ENCODE measurements around the gene CSDE1. TPM values are rescaled to one million over a fixed set of nuclear protein-coding genes. Genes with fewer than 3 reads are reported as not detected.

The CSDE1 gene
- total RNA-seq, 4 donors from 2014 or later = 548 to 1,437 (median 734) TPM

- Histone ChIP-seq H3K27me3 (no peaks in the 10 kb centered on the region), H3K9me3 (no peaks in the 10 kb centered on the region), H3K4me1 (no peaks in the 10 kb centered on the region), H3K27ac (no peak within 1 kb of the TSS), H3K4me3 (replicated peaks in 1 of 3) (no peak within 1 kb of the TSS), H3K36me3 (no peaks in the 10 kb centered on the region)
- TF ChIP-seq POLR2A (IDR thresholded peaks at IDR 0.05) (no peak), CTCF (IDR thresholded peaks at IDR 0.05) (no peak)
- intact Hi-C loops (cut with DNase I) = no loop called here
- 67 to 75% methylated on average over 6 of the region's 6 CpGs for WGBS, 2 donors
- DNase-seq = no peak
Measured at GRCh38 chr1:114695430-114696058, 62.2 kb downstream of the CSDE1 start, which contains the start of gene AMPD1. Gene AMPD1, minus strand, starts transcription at chr1:114695546. Its CDS starts 75 bp downstream, at chr1:114695471.

- Histone ChIP-seq H3K27me3 (no peaks in the 10 kb centered on the region), H3K9me3 (no peaks in the 10 kb centered on the region)
- WGBS, 2 donors = 86 to 88% methylated on average over 9 of the region's 9 CpGs
Measured at GRCh38 chr1:114694540-114695310, 63.1 kb downstream of the CSDE1 start.

GRCh38 chr1:114692947-114693346 is 64.8 kb downstream of the CSDE1 start:
- intact Hi-C loops (cut with DNase I) = no loop called here
- no peak overlapping the region for H3K27ac ChIP-seq
- WGBS, 2 donors = 95 to 98% methylated on average over 3 of the region's 3 CpGs
- H3K36me3 ChIP-seq = no peaks in the 10 kb centered on the region
- H3K4me1 ChIP-seq = no peaks in the 10 kb centered on the region
- H3K4me3 ChIP-seq (replicated peaks in 1 of 3) = no peak overlapping the region
- DNase-seq = no peak
- H3K9me3 ChIP-seq = no peaks in the 10 kb centered on the region
- TF ChIP-seq CTCF (IDR thresholded peaks at IDR 0.05) (no peak), POLR2A (IDR thresholded peaks at IDR 0.05) (no peak)
- no peaks in the 10 kb centered on the region for H3K27me3 ChIP-seq

More at GRCh38 chr1:114694540-114695310, 63.1 kb downstream of the CSDE1 start:
- no peaks in the 10 kb centered on the region for H3K36me3 ChIP-seq
- TF ChIP-seq POLR2A (IDR thresholded peaks at IDR 0.05) = no peak
- TF ChIP-seq CTCF (IDR thresholded peaks at IDR 0.05) = no peak
- H3K4me1 ChIP-seq = no peaks in the 10 kb centered on the region
- no peak overlapping the region for H3K27ac ChIP-seq
- intact Hi-C loops (cut with DNase I) = no loop called here
- DNase-seq = no peak
- no peak overlapping the region for H3K4me3 ChIP-seq (replicated peaks in 1 of 3)

GRCh38 chr1:114691061-114691460 is 66.7 kb downstream of the CSDE1 start:
- no peak overlapping the region for H3K4me3 ChIP-seq (replicated peaks in 1 of 3)
- H3K9me3 ChIP-seq = no peaks in the 10 kb centered on the region
- intact Hi-C loops (cut with DNase I) = no loop called here
- DNase-seq = no peak
- no peak overlapping the region for H3K27ac ChIP-seq
- H3K27me3 ChIP-seq = no peaks in the 10 kb centered on the region
- H3K4me1 ChIP-seq = no peaks in the 10 kb centered on the region
- no peaks in the 10 kb centered on the region for H3K36me3 ChIP-seq
- WGBS, 2 donors = 78 to 89% methylated on average over 2 of the region's 2 CpGs
- TF ChIP-seq CTCF (IDR thresholded peaks at IDR 0.05) = no peak
- no peak for TF ChIP-seq POLR2A (IDR thresholded peaks at IDR 0.05)

- H3K9me3 ChIP-seq = no peaks in the 10 kb centered on the region
- H3K27me3 ChIP-seq = no peaks in the 10 kb centered on the region
- no peaks in the 10 kb centered on the region for H3K4me1 ChIP-seq
- H3K4me3 ChIP-seq (replicated peaks in 1 of 3) = no peak overlapping the region
- no peak overlapping the region for H3K27ac ChIP-seq
- DNase-seq = no peak
- intact Hi-C loops (cut with DNase I) = no loop called here
- TF ChIP-seq CTCF (IDR thresholded peaks at IDR 0.05) = no peak
- TF ChIP-seq POLR2A (IDR thresholded peaks at IDR 0.05) = no peak
- H3K36me3 ChIP-seq = no peaks in the 10 kb centered on the region
- 85 to 87% methylated on average over 1 of the region's 1 CpG for WGBS, 2 donors
Measured at GRCh38 chr1:114690148-114690547, 67.6 kb downstream of the CSDE1 start.

Measured in thyroid gland (tissue), 4 donors.